Subcutaneous adipose tissue (tissue), 4 donors: ENCODE measurements around the gene XYLT1. TPM values are rescaled to one million over a fixed set of nuclear protein-coding genes. Genes with fewer than 3 reads are reported as not detected.

ENCODE experiments used
- CTCF ChIP-seq: fragments of 450-650 bp; IDR thresholded peaks from one replicate; pipeline ENCODE4 v1.5.1; 2016; ENCODE audit warnings: low read depth, mild to moderate bottlenecking, control low read depth, antibody characterized with exemption, moderate library complexity
- total RNA-seq, 4 donors: library from RNA; depleted of rRNA; stranded (reverse); fragments of >200 nt; gene quantifications; one replicate each; pipeline ENCODE4 v1.1.0, GENCODE V29; 2016

The XYLT1 gene
- total RNA-seq, 4 donors from 2014 or later = 21.7 to 27.5 (median 26.1) TPM

- TF ChIP-seq CTCF = no peak
Measured at GRCh38 chr16:17232487-17232886, 238.3 kb downstream of the XYLT1 start.

GRCh38 chr16:17231972-17232371, 238.8 kb downstream of the XYLT1 start:
- TF ChIP-seq CTCF = no peak

GRCh38 chr16:17230932-17231581, 239.7 kb downstream of the XYLT1 start:
- no peak for TF ChIP-seq CTCF

GRCh38 chr16:17229766-17230165, 241.0 kb downstream of the XYLT1 start:
- no peak for TF ChIP-seq CTCF

- no peak for TF ChIP-seq CTCF
Measured at GRCh38 chr16:17229131-17229530, 241.6 kb downstream of the XYLT1 start.

GRCh38 chr16:17228708-17229055, 242.1 kb downstream of the XYLT1 start:
- no peak for TF ChIP-seq CTCF

GRCh38 chr16:17228048-17228707, 242.6 kb downstream of the XYLT1 start:
- no peak for TF ChIP-seq CTCF
